Posterior cingulate gyrus (tissue), 11 donors: ENCODE results near the gene ENDOV.

ENCODE experiments used
- DNase-seq, 10 donors: peaks; one replicate each; pipeline versions ENCODE4 v3.0.0 to v3.0.0-alpha.2; 2020 to 2021; ENCODE audit warnings: mixed read lengths in 3 of 10
- intact Hi-C: fragments of 100-400 bp; cut with DNase I; formaldehyde crosslinking; loops from one replicate; pipeline ENCODE4 v1.15.1; 2023

The ENDOV gene

GRCh38 chr17:80444644-80444979 is 29.6 kb downstream of the ENDOV start:
- no peak for DNase-seq
- intact Hi-C loops = no loop called here

DNA sequence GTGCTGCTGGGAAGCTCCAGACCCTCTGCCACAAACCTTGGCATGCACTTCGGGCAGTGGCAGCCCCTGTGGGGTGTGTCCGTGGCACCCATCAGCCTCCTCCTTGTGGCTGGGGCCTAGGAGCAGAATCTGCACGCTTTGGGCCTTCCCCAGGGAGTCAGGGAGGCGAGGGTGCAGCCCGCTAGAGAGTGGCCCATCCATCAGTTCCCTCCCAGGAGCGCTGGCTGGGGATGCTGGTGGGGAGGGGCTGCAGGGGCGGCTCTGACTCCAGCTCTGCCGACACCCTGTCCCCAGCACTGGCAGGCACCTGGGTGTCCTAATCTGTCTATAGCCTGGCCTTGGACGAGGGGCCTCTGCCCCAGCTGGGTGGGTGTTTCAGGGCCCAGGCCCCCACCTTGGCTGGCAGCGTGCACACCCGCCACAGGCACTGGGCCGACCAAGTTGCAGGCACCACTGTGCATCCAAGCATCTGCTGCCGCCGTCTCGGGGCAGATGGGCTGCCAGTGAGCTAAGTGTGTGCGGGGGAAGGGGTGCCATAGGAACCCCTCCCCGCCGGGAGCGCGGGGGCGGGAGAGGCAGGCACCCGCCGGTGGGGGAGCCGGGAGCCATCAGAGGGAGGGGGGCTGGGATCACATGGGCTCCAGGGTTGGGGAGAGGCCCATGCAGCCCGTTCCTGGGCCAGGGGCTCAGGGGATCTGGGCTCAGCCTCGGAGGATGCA is 30.2 kb downstream of the ENDOV start:
- DNase-seq = peak in 8 of 10 donors; percentile 60 to 95 (median 76)

GRCh38 chr17:80445726-80446110 is 30.8 kb downstream of the ENDOV start:
- intact Hi-C loops = no loop called here

More for the DNA sequence above, 30.2 kb downstream of the ENDOV start:
- intact Hi-C loops = no loop called here

DNA sequence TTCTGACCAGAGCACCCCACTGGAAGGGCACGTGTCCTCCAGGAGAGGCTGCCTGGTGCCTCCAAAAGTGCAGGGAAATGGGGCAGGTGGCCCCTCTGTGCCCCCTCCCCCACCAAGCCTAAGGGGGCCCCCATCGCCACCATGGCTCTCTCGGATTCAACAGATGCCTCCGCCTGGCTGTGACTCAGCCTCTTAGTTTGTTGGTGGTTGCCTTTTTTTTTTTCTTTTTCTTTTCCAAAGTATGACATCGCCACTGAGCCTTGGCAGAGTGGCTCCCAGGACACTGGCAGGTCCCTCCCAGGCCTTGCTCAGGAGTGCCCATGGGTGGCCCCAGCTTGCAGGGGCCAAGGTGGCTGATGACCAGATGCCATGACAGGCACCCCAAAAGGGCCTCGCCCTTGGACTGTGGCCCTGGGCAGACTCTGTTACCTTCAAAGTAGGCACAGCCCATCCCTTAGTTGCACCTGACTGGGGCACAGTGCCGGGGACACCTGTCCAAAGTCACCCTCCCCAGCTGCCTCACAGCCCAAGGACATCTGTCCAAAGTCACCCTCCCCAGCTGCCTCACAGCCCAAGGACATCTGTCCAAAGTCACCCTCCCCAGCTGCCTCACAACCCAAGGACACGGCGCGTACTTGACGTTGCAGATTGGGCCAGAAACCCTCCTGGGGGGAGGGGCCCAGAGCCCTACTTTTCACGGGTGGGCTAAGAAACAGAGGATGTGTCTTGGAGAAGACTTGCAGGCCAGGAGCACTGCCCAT is 31.9 kb downstream of the ENDOV start:
- intact Hi-C loops = no loop called here
- DNase-seq = no peak

More at GRCh38 chr17:80445726-80446110, 30.8 kb downstream of the ENDOV start:
- peak in 8 of 10 donors; percentile 56 to 94 (median 74) for DNase-seq

DNA sequence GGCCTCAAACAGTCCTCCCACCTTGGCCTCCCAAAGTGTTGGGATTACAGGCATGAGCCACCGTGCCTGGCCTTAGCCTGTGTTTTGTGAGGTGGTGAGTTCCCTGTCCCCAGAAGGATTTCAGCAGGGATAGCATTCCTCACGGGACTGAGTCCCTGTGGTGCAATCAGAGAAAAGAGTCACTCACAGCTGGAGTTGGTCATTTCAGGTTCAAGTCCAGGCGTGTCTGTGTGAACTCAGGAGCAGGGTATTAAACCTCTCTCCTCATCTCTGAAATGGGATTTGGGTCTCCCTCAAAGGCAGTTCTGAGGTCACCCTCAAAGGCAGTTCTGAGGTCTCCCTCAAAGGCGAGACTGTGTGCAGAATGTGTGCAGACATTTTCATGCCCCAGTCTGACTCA is 32.8 kb downstream of the ENDOV start:
- intact Hi-C loops = no loop called here
- no peak for DNase-seq

GRCh38 chr17:80449194-80449929 is 34.4 kb downstream of the ENDOV start:
- intact Hi-C loops = no loop called here
- peak in 1 of 10 donors; percentile 88 for DNase-seq

DNA sequence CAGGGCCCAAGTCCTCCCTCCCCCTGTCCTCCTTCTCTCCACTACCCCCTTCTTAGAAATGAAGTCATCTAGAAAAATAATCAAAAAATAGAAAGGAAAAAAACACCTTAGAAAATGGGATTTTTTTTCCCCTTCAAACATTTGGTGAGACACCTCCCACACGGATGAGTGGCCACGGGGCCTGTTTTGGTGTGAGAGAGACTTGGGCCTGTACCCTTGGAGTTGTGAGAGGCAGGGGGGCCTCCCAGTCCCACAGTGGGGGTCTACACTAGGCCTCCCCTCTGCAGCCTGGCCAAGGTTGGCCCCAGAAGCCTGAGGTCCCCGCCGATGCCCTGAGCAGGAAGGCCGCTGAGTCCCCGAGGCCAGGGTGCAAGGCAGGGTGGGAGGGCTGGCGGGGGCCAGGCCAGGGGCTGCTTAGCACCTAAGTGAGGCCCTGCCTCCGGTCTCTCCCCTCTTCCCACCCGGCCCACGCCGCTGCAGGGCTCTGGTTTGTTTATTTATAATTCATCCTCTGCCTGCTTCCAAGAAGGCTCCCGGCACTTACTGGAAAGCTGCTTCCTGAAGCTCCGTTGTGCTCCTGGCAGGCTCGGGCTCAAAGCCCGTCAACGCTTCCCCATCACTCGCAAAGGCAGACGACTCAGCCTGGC is 35.1 kb downstream of the ENDOV start:
- intact Hi-C loops = loop anchor here (10.0 kb wide), 1 partner anchor 95 kb away; the partner anchor contains the start of gene RPTOR
- peak in 5 of 10 donors; percentile 51 to 94 (median 70) for DNase-seq

DNA sequence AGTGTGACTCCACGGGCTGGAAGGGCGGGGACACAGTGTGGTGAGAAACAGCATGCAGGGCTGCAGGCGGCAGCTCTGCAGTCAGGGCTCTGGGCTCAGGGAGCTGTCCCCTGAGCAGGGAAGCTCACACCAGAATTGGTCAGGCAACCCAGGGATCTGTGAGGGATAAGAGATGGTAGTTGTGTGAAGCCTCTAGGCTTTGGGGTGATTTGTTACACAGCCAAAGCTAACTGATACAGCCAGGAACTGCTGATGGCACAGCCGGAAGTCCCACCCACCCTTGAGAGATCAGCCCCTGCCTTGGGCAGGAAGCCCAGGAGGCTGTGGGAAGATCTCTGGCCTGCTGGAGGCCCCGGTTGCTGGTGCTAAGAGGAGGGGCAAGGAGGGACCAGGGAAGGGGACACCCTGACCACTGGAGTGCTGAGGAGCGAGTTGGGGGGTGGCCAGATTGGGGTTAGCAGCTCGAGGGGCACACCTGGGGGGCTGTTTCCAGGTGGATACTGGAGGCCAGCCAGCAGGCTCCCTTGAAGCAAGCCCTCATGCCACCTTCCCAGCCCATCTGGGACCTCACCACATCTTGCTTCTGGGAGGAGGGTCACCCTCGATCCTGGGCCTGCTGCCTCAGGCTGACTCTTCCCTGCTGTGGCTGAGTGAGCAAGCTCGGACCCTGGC is 36.3 kb downstream of the ENDOV start:
- no peak for DNase-seq
- intact Hi-C loops = loop anchor here (10.0 kb wide), 1 partner anchor 94 kb away; the partner anchor contains the start of gene RPTOR

DNA sequence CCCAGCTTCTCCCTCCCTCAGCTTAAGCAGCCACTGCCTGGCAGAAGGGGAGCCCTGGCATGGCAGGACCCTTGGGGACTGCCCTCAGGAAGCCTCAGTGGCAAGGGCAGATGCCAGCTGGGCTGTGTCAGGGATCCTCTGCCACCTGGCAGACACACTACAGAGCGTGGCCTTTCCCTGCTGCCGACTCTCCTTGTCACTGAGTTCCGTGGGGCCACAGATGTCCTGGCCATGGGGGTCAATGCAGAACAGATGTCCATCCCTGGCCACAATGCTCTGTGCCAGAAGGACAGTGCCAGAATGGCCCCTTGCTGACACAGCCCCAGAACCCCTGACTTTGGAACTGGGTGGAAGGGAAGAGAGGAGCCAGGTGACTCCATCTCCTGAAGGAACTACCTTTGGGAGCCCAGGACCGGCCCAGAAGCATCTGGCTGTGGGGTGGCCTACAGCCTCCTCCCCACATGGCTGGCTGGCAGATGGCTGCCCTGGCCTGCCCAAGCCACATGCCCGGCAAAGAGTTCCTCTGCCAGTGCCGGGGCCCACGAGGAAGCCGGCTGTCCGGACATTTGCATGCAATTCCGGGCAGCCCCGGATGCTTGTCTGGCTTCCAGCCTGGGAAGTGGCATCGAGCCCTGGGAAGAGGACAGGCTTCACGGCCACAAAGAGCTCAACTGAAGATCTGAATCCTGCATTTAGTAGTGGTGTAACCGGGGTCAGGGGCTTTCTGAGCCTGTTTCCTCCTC is 37.4 kb downstream of the ENDOV start:
- no peak for DNase-seq
- intact Hi-C loops = loop anchor here (10.0 kb wide), 1 partner anchor 92 kb away; the partner anchor contains the start of gene RPTOR

DNA sequence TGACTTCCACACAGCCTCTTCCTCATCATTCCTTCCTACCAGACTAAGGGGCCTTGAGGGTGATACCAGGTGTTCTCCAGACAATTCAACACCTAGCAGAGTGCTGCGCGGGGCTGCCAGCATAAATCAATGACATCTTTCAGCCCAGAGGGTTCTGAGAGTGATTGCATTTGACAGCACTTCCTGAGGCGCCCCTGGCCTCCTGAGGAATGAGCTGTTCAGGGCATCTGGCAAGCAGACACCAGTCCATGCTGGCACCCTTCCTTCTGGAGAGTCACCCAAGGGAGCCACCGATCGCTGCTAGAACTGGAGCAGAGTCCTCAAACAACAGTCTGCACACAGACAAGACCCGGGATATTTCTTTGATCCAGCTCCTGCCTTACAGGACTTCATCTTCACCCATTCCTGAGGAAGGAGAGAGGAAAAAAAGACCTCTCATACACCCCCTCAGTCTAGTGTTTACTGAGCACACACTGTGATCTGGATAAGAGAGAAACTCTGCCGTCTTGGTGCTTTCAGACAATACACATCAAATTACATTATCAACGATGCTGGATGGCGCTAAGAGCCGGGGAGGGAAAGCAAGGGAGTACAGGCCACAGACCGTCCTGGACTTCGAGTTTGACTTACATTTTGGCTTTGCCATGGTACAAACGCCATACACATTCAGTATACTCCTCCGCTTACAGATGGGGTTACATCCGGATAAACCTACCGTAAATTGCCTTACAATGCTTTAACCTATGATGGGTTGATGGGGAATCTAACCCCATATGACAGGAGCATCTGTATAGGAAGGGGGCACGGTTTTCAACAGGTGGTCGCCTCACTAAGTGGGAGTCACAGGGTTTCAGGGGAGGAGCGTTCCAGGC is 38.4 kb downstream of the ENDOV start:
- intact Hi-C loops = loop anchor here (10.0 kb wide), 1 partner anchor 91 kb away; the partner anchor contains the start of gene RPTOR
- DNase-seq = no peak

DNA sequence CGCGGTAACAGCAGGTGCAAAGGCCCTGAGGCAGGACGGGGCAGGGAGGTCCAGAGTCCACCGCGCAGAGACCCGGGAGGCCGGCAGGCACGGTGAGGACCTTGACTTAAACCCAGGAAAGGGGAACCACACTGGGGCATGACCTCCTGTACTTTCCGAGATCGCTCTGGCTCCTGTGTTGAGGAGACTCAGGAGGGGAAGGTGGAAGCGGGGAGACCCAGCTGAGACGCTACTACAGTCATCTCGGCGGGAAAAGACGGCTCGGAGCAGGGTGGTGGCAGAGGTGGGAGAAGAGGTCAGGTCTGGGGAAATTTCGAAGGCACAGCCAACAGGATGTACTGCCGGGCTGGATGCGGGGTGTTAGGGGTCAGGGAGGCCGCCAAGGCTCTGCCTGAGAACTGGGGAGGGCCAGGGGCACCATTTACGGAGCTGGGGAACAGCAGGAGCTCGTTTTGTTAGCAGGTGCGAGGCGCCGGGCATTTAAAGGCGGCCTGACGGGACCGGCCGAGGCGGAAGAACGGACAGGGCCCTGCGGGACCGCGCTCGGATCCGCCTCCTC is 39.1 kb downstream of the ENDOV start:
- intact Hi-C loops = loop anchor here (2.0 to 10.0 kb wide), 2 partner anchors 39 to 91 kb away; partner anchors contain the start of genes ENDOV and RPTOR
- DNase-seq = peak in 1 of 10 donors; percentile 41

DNA sequence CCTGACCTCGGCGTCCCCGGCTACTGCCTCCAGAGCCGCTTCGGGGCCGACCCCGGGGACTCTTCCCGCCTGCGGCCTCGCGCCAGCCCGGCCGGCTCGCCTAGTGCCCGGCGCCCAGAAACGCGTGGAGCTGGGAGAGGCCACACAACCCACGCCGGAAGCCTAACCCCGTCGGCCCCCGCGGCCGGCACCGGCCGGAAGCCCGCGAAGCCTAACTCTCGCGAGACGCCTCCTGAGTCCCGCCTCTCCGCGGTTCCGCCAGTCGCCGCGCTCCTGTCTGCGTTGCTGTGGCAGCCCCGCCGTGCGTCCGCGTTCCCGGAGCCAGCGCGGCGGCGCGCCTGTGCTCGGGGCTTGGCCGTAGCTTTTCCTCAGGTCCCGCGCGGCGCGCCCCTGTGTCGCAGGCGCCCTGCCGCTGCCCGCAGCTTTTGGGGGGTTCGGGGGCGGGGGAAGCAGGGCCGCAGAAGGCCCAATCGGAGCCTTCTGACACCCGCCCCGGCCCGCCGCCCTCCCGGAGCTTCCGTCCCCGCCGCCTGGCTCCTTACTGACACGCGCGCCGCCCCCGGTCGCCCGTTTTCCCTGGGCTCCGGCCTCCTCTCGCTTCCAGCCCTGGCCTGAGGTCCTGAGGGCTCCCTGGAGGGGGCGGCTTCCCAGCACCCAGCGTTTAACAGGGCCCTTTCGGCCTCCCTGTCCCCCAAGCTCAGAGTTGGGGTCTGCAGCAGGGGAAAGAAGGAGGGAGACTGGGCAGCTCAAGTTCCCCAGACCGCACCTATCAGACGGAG is 39.8 kb downstream of the ENDOV start:
- DNase-seq = peak; percentile 92 to 100 (median 96)
- intact Hi-C loops = loop anchor here (2.0 to 10.0 kb wide), 2 partner anchors 40 to 90 kb away; partner anchors contain the start of genes ENDOV and RPTOR

GRCh38 chr17:80455336-80455710 is 40.4 kb downstream of the ENDOV start:
- intact Hi-C loops = loop anchor here (2.0 to 10.0 kb wide), 2 partner anchors 41 to 89 kb away; partner anchors contain the start of genes ENDOV and RPTOR
- DNase-seq = peak in 1 of 10 donors; percentile 89

DNA sequence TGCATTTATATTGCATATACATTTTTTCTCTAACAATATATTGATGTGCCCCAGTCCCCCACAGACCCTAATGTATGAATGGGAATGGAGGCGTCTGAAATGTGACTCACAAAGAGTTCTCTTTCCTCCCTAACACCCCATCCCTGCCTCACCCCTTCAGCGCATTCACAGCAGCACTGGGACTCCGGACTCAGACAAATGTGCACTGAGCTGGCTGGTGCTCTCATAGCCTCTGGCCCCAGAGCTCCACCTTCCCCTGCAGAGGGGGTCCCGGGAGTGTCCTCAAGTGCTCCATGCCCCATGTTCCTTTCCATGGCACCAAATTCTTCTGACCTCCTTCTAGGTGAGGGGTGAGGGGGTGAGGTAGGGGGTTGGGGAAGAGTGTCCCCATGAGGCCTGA is 40.8 kb downstream of the ENDOV start:
- intact Hi-C loops = loop anchor here (2.0 to 10.0 kb wide), 2 partner anchors 41 to 89 kb away; partner anchors contain the start of genes ENDOV and RPTOR
- DNase-seq = peak in 2 of 10 donors; percentile 39 to 78

GRCh38 chr17:80456465-80457235 is 41.7 kb downstream of the ENDOV start:
- peak in 1 of 10 donors; percentile 86 for DNase-seq
- intact Hi-C loops = loop anchor here (10.0 kb wide), 1 partner anchor 88 kb away; the partner anchor contains the start of gene RPTOR
